ENCODE data around the gene DPYSL4.

DNA sequence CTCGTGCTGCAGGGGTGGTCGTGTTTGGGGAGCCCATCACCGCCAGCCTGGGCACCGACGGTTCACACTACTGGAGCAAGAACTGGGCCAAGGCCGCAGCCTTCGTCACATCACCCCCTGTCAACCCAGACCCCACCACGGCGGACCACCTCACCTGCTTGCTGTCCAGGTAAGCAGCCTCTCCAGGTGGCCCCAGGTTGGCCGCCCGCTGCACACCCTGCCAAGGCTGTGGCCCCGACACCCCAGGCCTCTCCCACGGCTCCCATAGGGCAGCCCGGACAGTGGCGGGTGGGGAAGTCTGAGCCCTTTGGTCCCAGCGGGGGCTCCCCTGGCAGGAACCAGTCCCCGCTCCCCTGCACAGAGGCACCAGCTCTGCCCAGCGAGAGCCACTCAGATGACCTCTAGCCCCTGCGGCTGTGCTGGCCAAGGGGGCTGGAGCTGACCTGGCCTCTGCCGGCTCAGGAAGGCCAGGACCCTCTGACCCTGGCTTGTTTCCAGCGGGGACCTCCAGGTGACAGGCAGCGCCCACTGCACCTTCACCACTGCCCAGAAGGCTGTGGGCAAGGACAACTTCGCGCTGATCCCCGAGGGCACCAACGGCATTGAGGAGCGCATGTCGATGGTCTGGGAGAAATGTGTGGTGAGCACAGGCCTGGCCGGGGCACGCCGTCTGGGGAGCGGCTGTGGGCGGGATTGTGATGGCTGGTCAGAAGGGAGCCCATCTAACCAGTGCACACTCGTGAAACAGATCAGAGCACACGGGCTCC lies 13.8 kb downstream of the DPYSL4 start:
- TF ChIP-seq POLR2A (IDR thresholded peaks at IDR 0.05), result no peak
- TF ChIP-seq, protein P1, sequence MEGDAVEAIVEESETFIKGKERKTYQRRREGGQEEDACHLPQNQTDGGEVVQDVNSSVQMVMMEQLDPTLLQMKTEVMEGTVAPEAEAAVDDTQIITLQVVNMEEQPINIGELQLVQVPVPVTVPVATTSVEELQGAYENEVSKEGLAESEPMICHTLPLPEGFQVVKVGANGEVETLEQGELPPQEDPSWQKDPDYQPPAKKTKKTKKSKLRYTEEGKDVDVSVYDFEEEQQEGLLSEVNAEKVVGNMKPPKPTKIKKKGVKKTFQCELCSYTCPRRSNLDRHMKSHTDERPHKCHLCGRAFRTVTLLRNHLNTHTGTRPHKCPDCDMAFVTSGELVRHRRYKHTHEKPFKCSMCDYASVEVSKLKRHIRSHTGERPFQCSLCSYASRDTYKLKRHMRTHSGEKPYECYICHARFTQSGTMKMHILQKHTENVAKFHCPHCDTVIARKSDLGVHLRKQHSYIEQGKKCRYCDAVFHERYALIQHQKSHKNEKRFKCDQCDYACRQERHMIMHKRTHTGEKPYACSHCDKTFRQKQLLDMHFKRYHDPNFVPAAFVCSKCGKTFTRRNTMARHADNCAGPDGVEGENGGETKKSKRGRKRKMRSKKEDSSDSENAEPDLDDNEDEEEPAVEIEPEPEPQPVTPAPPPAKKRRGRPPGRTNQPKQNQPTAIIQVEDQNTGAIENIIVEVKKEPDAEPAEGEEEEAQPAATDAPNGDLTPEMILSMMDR (IDR thresholded peaks at IDR 0.05), result no peak
- TF ChIP-seq POLR2AphosphoS5 (IDR thresholded peaks at IDR 0.05), result no peak
